Measurements from ENCODE around the gene ARMC12.

DNA sequence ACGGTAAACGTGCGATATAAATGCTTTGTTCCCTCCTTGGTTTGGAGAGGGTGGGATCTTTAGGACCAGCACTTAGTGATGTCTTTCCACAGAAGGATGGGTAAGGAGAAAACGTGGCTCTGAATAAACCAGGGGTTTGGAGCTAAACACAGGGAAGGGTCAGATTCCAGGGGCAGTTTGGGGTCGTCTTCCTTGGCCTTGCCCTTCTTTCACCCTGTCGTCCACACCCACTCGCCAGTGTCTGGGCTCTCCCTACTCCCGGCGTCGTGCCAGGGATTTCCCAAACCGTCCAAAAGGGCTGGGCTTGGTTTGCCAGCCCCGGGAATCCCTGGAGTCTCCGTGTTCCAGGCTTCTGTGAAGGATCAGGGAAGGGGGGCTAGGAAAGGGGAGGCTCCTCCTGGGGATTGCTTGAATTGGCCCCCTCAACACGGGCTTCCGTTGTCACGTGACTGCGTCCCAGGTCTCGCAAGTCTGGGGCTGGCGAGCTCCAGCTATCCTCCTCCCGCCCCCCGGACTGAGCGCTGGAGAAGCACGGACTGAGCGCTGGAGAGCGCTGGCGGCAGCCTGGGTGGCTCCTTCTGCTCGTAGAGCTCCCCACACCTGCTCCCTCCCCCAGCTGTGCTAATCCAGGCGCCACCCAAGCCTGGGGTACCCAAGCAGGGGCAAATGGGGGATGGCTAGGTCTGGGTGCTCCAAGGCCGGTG lies 9.4 kb upstream of the ARMC12 start:
- TF ChIP-seq POLR2A (IDR thresholded peaks at IDR 0.05; ENCODE audit: low read depth, low read length) (no peak; the same call in 1 of the 2 replicates), POLR2AphosphoS5 (IDR thresholded peaks at IDR 0.05; ENCODE audit: low read depth, low read length) (no peak), TAF1 (IDR thresholded peaks at IDR 0.05; ENCODE audit: borderline replicate concordance, low read depth, low read length) (no peak)

Measured in GM12892 (cell line).